ENCODE measurements around the gene JAKMIP1. TPM values are rescaled to one million over a fixed set of nuclear protein-coding genes. Genes with fewer than 3 reads are reported as not detected.

The JAKMIP1 gene
- total RNA-seq, 1 donor from 2014 or later, result 0.89 TPM

GRCh38 chr4:6032249-6033244 is 167.8 kb downstream of the JAKMIP1 start:
- Mint-ChIP-seq H3K9me3 (ENCODE audit: low read depth) (no peaks in the 10 kb centered on the region), H3K4me3 (ENCODE audit: low read depth) (no peak overlapping the region), H3K27ac (no peak overlapping the region), H3K4me1 (ENCODE audit: low read depth) (no peaks in the 10 kb centered on the region), H3K27me3 (peaks cover 17% of the 10 kb centered on the region), H3K36me3 (ENCODE audit: insufficient read depth) (no peaks in the 10 kb centered on the region)
- no peak for TF ChIP-seq CTCF (IDR thresholded peaks at IDR 0.05; ENCODE audit: unreplicated experiment)
- DNase-seq (ENCODE audit: low spot score, unreplicated experiment), result no peak

- peaks cover 17% of the 10 kb centered on the region for H3K27me3 Mint-ChIP-seq
- DNase-seq (ENCODE audit: low spot score, unreplicated experiment), result no peak
- no peaks in the 10 kb centered on the region for H3K9me3 Mint-ChIP-seq (ENCODE audit: low read depth)
- no peak for TF ChIP-seq CTCF (IDR thresholded peaks at IDR 0.05; ENCODE audit: unreplicated experiment)
- H3K4me1 Mint-ChIP-seq (ENCODE audit: low read depth), result no peaks in the 10 kb centered on the region
- no peaks in the 10 kb centered on the region for H3K36me3 Mint-ChIP-seq (ENCODE audit: insufficient read depth)
- no peak overlapping the region for H3K4me3 Mint-ChIP-seq (ENCODE audit: low read depth)
- H3K27ac Mint-ChIP-seq, result no peak overlapping the region
These were observed 168.5 kb downstream of the JAKMIP1 start for GRCh38 chr4:6031846-6032245.

GRCh38 chr4:6030679-6031078 is 169.7 kb downstream of the JAKMIP1 start:
- Mint-ChIP-seq H3K4me3 (ENCODE audit: low read depth) (no peak overlapping the region), H3K27ac (no peak overlapping the region), H3K36me3 (ENCODE audit: insufficient read depth) (no peaks in the 10 kb centered on the region), H3K4me1 (ENCODE audit: low read depth) (no peaks in the 10 kb centered on the region), H3K27me3 (peaks cover 17% of the 10 kb centered on the region), H3K9me3 (ENCODE audit: low read depth) (no peaks in the 10 kb centered on the region)
- no peak for TF ChIP-seq CTCF (IDR thresholded peaks at IDR 0.05; ENCODE audit: unreplicated experiment)
- DNase-seq (ENCODE audit: low spot score, unreplicated experiment), result no peak

- H3K27me3 Mint-ChIP-seq, result peaks cover 12% of the 10 kb centered on the region
- TF ChIP-seq CTCF (IDR thresholded peaks at IDR 0.05; ENCODE audit: unreplicated experiment), result no peak
- H3K4me3 Mint-ChIP-seq (ENCODE audit: low read depth), result no peak overlapping the region
- no peaks in the 10 kb centered on the region for H3K36me3 Mint-ChIP-seq (ENCODE audit: insufficient read depth)
- H3K27ac Mint-ChIP-seq, result no peak overlapping the region
- H3K4me1 Mint-ChIP-seq (ENCODE audit: low read depth), result no peaks in the 10 kb centered on the region
- no peak for DNase-seq (ENCODE audit: low spot score, unreplicated experiment)
- no peaks in the 10 kb centered on the region for H3K9me3 Mint-ChIP-seq (ENCODE audit: low read depth)
These were observed 171.1 kb downstream of the JAKMIP1 start for GRCh38 chr4:6029254-6029653.

GRCh38 chr4:6028168-6028567 is 172.2 kb downstream of the JAKMIP1 start:
- no peak for DNase-seq (ENCODE audit: low spot score, unreplicated experiment)
- Mint-ChIP-seq H3K4me3 (ENCODE audit: low read depth) (no peak overlapping the region), H3K27me3 (peaks cover 18% of the 10 kb centered on the region), H3K36me3 (ENCODE audit: insufficient read depth) (no peaks in the 10 kb centered on the region), H3K9me3 (ENCODE audit: low read depth) (no peaks in the 10 kb centered on the region), H3K27ac (no peak overlapping the region), H3K4me1 (ENCODE audit: low read depth) (no peaks in the 10 kb centered on the region)
- TF ChIP-seq CTCF (IDR thresholded peaks at IDR 0.05; ENCODE audit: unreplicated experiment), result no peak

Measured in progenitor cell of endocrine pancreas (in vitro differentiated cells).